Astrocyte (in vitro differentiated cells and primary cell): ENCODE measurements around the gene KRT78. TPM values are rescaled to one million over a fixed set of nuclear protein-coding genes. Genes with fewer than 3 reads are reported as not detected.
A peak's percentile ranks its signal among the peaks of the same experiment; 100 is the strongest.

Experiments
- DNase-seq: peaks from one replicate; pipeline ENCODE4 v3.0.0-alpha.2; 2010; ENCODE audit warnings: low read depth
- FAIRE-seq: peaks from 2 replicates; lab custom pipeline; 2011; peaks lifted over from hg19 to GRCh38; lab: Jason Lieb, UNC
- H2AFZ ChIP-seq: 2 replicates; pipeline ENCODE4 v1.6.0; 2012; ENCODE audit warnings: low read depth, low read length, inconsistent platforms
- H3K27ac ChIP-seq: 2 replicates; pipeline ENCODE4 v1.5.1; 2011; ENCODE audit warnings: low read depth, low read length, inconsistent platforms
- H3K27me3 ChIP-seq: 2 replicates; pipeline ENCODE4 v1.6.0; 2011; ENCODE audit warnings: low read length, inconsistent platforms; ENCODE audit not compliant: insufficient read depth
- H3K36me3 ChIP-seq: 2 replicates; pipeline ENCODE4 v1.5.1; 2011; ENCODE audit warnings: low read length, inconsistent platforms; ENCODE audit not compliant: insufficient read depth
- H3K4me1 ChIP-seq: 2 replicates; pipeline ENCODE4 v1.5.1; 2011; ENCODE audit warnings: low read length, inconsistent platforms; ENCODE audit not compliant: insufficient read depth
- H3K4me2 ChIP-seq: 2 replicates; pipeline ENCODE4 v1.6.0; 2012; ENCODE audit warnings: low read length, inconsistent platforms
- H3K4me3 ChIP-seq: 2 replicates; pipeline ENCODE4 v1.5.1; 2011; ENCODE audit warnings: low read depth, mild to moderate bottlenecking, low read length, inconsistent platforms; ENCODE audit not compliant: insufficient read depth
- H3K79me2 ChIP-seq: 2 replicates; pipeline ENCODE4 v1.6.0; 2012; ENCODE audit warnings: mild to moderate bottlenecking, low read length, inconsistent platforms; ENCODE audit not compliant: insufficient read depth
- H3K9ac ChIP-seq: 2 replicates; pipeline ENCODE4 v1.6.0; 2012; ENCODE audit warnings: mild to moderate bottlenecking, low read length, inconsistent platforms
- H3K9me3 ChIP-seq: 2 replicates; pipeline ENCODE4 v1.5.1; 2012; ENCODE audit warnings: low read depth, mild to moderate bottlenecking, low read length, inconsistent platforms; ENCODE audit not compliant: insufficient read depth
- H4K20me1 ChIP-seq: 2 replicates; pipeline ENCODE4 v1.6.0; 2012; ENCODE audit warnings: low read length, inconsistent platforms; ENCODE audit not compliant: insufficient read depth
- H3K27ac Mint-ChIP-seq: one replicate; pipeline ENCODE4 v1.8.0; 2021; ENCODE audit warnings: mild to moderate bottlenecking, mixed read lengths; ENCODE audit not compliant: unreplicated experiment
- H3K27me3 Mint-ChIP-seq: one replicate; pipeline ENCODE4 v1.8.0; 2021; ENCODE audit warnings: low read depth, mixed read lengths; ENCODE audit not compliant: unreplicated experiment
- H3K36me3 Mint-ChIP-seq: one replicate; pipeline ENCODE4 v1.8.0; 2021; ENCODE audit warnings: low read depth, mixed read lengths; ENCODE audit not compliant: unreplicated experiment
- H3K4me1 Mint-ChIP-seq: one replicate; pipeline ENCODE4 v1.8.0; 2021; ENCODE audit warnings: low read depth, mixed read lengths; ENCODE audit not compliant: unreplicated experiment
- H3K4me3 Mint-ChIP-seq: one replicate; pipeline ENCODE4 v1.8.0; 2021; ENCODE audit warnings: mild to moderate bottlenecking, moderate library complexity, mixed read lengths; ENCODE audit not compliant: unreplicated experiment
- H3K9me3 Mint-ChIP-seq: one replicate; pipeline ENCODE4 v1.8.0; 2021; ENCODE audit warnings: mild to moderate bottlenecking, mixed read lengths; ENCODE audit not compliant: unreplicated experiment
- EZH2 ChIP-seq: IDR thresholded peaks from 2 replicates; pipeline ENCODE4 v1.6.1; 2012; ENCODE audit warnings: mild to moderate bottlenecking, low read length, inconsistent platforms; ENCODE audit not compliant: insufficient read depth
- total RNA-seq: library from RNA; stranded (reverse); gene quantifications from 2 replicates; pipeline ENCODE4 v1.2.1, GENCODE V29; 2021
- TF ChIP-seq, protein P1 (sequence below): IDR thresholded peaks from 2 replicates; pipeline ENCODE4 v1.5.1; 2011; ENCODE audit warnings: low read depth, mild to moderate bottlenecking, inconsistent platforms, low read length, moderate library complexity; ENCODE audit not compliant: insufficient read depth

KRT78 gene
- total RNA-seq, 1 donor from 2014 or later = not detected

DNA sequence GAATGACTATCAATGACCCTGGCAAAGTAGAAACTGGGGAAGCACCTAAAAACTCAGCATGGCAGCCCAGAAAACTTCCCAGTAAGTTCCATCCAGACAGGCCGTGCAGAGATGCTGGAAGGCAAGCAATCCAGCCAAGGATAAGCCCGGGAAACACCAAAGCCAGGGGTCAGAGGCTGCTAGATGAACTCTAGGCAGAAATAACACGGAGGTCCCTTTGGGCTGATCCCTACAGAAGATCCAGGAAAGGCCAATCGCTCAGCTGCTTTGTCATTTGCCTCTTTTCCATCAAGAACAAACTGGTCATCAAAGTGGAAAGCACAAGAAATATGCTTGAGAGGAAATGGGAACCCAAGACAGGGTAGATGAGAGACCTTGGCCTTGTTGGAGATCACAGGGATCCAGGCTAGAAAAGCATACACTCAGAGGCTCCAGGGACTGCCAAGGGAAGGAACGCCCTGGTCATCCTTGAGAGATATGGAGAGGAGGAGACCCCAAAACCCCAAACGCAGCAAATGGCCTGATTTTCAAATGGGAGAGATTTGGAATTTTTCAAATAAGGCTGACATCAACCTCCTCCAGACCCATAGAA, 21.2 kb downstream of the KRT78 start:
- no peak for FAIRE-seq

DNA sequence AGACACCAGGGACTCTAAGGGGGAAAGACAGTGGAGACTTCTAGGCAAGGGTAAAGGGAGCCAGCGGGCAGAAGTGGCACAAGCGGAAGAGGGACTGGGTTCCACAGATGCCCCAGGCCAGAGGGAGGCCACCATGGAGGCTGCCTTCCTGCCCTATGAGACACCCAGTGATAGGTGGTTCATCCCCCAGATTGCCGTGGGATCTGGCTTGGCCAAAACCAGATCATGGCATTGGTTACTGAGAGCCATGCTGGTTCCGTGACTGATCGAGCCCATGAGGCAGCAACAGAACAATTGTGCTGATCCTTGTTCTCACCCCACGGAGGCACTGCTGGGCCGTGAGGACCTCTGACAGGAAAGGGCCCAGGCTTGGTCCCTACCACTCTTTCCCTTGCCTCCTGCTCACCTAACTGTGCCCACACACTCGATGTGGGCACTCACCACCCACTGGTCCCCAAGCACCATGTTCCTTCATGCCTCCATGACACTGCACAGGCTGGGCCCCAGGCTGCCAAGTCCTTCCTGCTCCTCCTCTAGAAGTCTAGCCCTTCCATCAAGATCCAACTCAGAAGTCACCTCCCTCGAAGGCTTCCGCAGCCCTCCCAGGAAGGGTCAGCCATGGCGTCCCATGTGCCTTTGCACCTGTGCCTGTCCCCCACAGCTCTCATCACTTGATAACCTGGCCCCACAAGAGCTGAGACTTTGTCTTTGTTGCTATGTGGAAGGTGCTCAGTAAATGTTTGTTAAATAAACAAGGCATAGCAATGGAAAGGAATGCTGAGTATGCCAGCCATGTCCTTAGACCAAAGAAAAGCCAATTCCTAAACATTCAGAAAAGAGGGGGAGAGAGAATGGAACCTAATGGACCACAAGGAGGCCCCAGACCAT, 21.9 kb downstream of the KRT78 start:
- Mint-ChIP-seq H3K27me3 (peaks cover 37% of the 10 kb centered on the region), H3K4me3 (no peak overlapping the region), H3K36me3 (peaks cover 4% of the 10 kb centered on the region), H3K4me1 (peaks cover 24% of the 10 kb centered on the region), H3K9me3 (peaks cover 3% of the 10 kb centered on the region), H3K27ac (peak overlapping the region; percentile 77)
- H3K4me2 ChIP-seq = no peak overlapping the region
- FAIRE-seq = no peak
- no peak for DNase-seq
- no peak for TF ChIP-seq EZH2
- TF ChIP-seq, protein P1, sequence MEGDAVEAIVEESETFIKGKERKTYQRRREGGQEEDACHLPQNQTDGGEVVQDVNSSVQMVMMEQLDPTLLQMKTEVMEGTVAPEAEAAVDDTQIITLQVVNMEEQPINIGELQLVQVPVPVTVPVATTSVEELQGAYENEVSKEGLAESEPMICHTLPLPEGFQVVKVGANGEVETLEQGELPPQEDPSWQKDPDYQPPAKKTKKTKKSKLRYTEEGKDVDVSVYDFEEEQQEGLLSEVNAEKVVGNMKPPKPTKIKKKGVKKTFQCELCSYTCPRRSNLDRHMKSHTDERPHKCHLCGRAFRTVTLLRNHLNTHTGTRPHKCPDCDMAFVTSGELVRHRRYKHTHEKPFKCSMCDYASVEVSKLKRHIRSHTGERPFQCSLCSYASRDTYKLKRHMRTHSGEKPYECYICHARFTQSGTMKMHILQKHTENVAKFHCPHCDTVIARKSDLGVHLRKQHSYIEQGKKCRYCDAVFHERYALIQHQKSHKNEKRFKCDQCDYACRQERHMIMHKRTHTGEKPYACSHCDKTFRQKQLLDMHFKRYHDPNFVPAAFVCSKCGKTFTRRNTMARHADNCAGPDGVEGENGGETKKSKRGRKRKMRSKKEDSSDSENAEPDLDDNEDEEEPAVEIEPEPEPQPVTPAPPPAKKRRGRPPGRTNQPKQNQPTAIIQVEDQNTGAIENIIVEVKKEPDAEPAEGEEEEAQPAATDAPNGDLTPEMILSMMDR = no peak
- no peak overlapping the region for H3K27ac ChIP-seq
- no peak overlapping the region for H2AFZ ChIP-seq
- no peaks in the 10 kb centered on the region for H3K27me3 ChIP-seq
- H3K79me2 ChIP-seq = no peaks in the 10 kb centered on the region
- H4K20me1 ChIP-seq = no peaks in the 10 kb centered on the region
- H3K9me3 ChIP-seq = no peaks in the 10 kb centered on the region
- no peak overlapping the region for H3K9ac ChIP-seq
- no peak overlapping the region for H3K4me3 ChIP-seq
- H3K36me3 ChIP-seq = no peaks in the 10 kb centered on the region
- H3K4me1 ChIP-seq = peaks cover 8% of the 10 kb centered on the region

More for the DNA sequence above, 21.2 kb downstream of the KRT78 start:
- Histone ChIP-seq H3K36me3 (no peaks in the 10 kb centered on the region), H3K4me2 (no peak overlapping the region), H3K9me3 (no peaks in the 10 kb centered on the region), H4K20me1 (no peaks in the 10 kb centered on the region), H3K27me3 (no peaks in the 10 kb centered on the region), H3K79me2 (no peaks in the 10 kb centered on the region), H3K27ac (no peak overlapping the region), H3K9ac (no peak overlapping the region), H3K4me3 (no peak overlapping the region), H2AFZ (no peak overlapping the region), H3K4me1 (peaks cover 2% of the 10 kb centered on the region)
- peaks cover 24% of the 10 kb centered on the region for H3K4me1 Mint-ChIP-seq
- peaks cover 4% of the 10 kb centered on the region for H3K36me3 Mint-ChIP-seq
- no peak for DNase-seq
- H3K4me3 Mint-ChIP-seq = no peak overlapping the region
- TF ChIP-seq, protein P1 = no peak
- no peak for TF ChIP-seq EZH2
- H3K27ac Mint-ChIP-seq = peak overlapping the region; percentile 77
- peaks cover 33% of the 10 kb centered on the region for H3K27me3 Mint-ChIP-seq
- H3K9me3 Mint-ChIP-seq = peaks cover 3% of the 10 kb centered on the region
